Neural cell (in vitro differentiated cells): ENCODE results near the gene NR2E1.

Experiments used
- EP300 ChIP-seq: fragments of 450-650 bp; conservative IDR thresholded peaks from 2 replicates; pipeline ENCODE4 v1.6.1; 2014; ENCODE audit warnings: antibody characterized with exemption, mild to moderate bottlenecking, moderate library complexity; ENCODE audit not compliant: poor library complexity, severe bottlenecking
- EZH2 ChIP-seq: fragments of 200-600, 300-800 bp; shearing (Covaris generic), sonication (generic); IDR thresholded peaks from 2 replicates; pipeline ENCODE4 v1.6.1; 2014; ENCODE audit warnings: antibody characterized with exemption, low read length, borderline replicate concordance, mild to moderate bottlenecking; ENCODE audit not compliant: insufficient read depth, poor library complexity, severe bottlenecking
- MXI1 ChIP-seq: fragments of 450-650 bp; conservative IDR thresholded peaks from 2 replicates; pipeline ENCODE4 v1.6.1; 2014; ENCODE audit warnings: antibody characterized with exemption, mild to moderate bottlenecking; ENCODE audit not compliant: poor library complexity, severe bottlenecking
- POLR2AphosphoS5 ChIP-seq: IDR thresholded peaks from 2 replicates; pipeline ENCODE4 v1.6.1; 2012
- RAD21 ChIP-seq: fragments of 450-650 bp; conservative IDR thresholded peaks from 2 replicates; pipeline ENCODE4 v1.6.1; 2014; ENCODE audit warnings: antibody characterized with exemption, mild to moderate bottlenecking, moderate library complexity
- SMC3 ChIP-seq: fragments of 450-650 bp; conservative IDR thresholded peaks from 2 replicates; pipeline ENCODE4 v1.6.1; 2014; ENCODE audit warnings: antibody characterized with exemption, mild to moderate bottlenecking, moderate library complexity; ENCODE audit not compliant: poor library complexity
- TAF1 ChIP-seq: IDR thresholded peaks from 2 replicates; pipeline ENCODE4 v1.6.1; 2012; ENCODE audit warnings: low read depth
- TF ChIP-seq, protein P1 (sequence below): fragments of 450-650 bp; IDR thresholded peaks from 2 replicates; pipeline ENCODE4 v1.5.1; 2014; ENCODE audit warnings: antibody characterized with exemption, mild to moderate bottlenecking, moderate library complexity; ENCODE audit not compliant: poor library complexity, severe bottlenecking
- TF ChIP-seq, protein P2 (sequence below): IDR thresholded peaks from 2 replicates; pipeline ENCODE4 v1.6.1; 2012; ENCODE audit warnings: borderline replicate concordance

DNA sequence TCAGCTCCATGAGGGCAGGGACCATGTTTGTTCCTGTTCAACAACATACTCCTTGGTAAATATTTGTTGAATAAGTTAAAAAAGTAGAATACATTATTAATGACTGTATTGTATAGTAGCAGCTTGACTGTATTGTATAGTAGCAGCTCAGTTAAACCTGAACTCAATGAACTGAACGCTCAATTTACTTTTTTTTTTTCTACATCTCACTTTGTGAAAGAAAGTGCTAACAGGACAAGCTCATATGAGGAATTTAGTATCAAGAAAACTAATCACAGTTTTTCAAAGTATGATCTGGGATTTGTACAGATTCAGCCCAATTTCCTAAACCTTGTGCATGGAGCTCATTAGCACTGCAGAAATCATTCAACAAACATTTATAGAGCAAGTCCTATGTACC is 38.8 kb upstream of the NR2E1 start:
- no peak for TF ChIP-seq POLR2AphosphoS5
- TF ChIP-seq, protein P1, sequence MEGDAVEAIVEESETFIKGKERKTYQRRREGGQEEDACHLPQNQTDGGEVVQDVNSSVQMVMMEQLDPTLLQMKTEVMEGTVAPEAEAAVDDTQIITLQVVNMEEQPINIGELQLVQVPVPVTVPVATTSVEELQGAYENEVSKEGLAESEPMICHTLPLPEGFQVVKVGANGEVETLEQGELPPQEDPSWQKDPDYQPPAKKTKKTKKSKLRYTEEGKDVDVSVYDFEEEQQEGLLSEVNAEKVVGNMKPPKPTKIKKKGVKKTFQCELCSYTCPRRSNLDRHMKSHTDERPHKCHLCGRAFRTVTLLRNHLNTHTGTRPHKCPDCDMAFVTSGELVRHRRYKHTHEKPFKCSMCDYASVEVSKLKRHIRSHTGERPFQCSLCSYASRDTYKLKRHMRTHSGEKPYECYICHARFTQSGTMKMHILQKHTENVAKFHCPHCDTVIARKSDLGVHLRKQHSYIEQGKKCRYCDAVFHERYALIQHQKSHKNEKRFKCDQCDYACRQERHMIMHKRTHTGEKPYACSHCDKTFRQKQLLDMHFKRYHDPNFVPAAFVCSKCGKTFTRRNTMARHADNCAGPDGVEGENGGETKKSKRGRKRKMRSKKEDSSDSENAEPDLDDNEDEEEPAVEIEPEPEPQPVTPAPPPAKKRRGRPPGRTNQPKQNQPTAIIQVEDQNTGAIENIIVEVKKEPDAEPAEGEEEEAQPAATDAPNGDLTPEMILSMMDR = no peak
- no peak for TF ChIP-seq EP300
- TF ChIP-seq, protein P2, sequence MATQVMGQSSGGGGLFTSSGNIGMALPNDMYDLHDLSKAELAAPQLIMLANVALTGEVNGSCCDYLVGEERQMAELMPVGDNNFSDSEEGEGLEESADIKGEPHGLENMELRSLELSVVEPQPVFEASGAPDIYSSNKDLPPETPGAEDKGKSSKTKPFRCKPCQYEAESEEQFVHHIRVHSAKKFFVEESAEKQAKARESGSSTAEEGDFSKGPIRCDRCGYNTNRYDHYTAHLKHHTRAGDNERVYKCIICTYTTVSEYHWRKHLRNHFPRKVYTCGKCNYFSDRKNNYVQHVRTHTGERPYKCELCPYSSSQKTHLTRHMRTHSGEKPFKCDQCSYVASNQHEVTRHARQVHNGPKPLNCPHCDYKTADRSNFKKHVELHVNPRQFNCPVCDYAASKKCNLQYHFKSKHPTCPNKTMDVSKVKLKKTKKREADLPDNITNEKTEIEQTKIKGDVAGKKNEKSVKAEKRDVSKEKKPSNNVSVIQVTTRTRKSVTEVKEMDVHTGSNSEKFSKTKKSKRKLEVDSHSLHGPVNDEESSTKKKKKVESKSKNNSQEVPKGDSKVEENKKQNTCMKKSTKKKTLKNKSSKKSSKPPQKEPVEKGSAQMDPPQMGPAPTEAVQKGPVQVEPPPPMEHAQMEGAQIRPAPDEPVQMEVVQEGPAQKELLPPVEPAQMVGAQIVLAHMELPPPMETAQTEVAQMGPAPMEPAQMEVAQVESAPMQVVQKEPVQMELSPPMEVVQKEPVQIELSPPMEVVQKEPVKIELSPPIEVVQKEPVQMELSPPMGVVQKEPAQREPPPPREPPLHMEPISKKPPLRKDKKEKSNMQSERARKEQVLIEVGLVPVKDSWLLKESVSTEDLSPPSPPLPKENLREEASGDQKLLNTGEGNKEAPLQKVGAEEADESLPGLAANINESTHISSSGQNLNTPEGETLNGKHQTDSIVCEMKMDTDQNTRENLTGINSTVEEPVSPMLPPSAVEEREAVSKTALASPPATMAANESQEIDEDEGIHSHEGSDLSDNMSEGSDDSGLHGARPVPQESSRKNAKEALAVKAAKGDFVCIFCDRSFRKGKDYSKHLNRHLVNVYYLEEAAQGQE = no peak
- no peak for TF ChIP-seq EZH2
- no peak for TF ChIP-seq SMC3
- no peak for TF ChIP-seq RAD21
- TF ChIP-seq TAF1 = no peak
- no peak for TF ChIP-seq MXI1
